ENCODE data around the gene IFITM10.

The IFITM10 gene

GRCh38 chr11:1782831-1783724 is 32.7 kb upstream of the IFITM10 start:
- Histone ChIP-seq H3K9me3 (ENCODE audit: control insufficient read depth, insufficient read depth, low read length) (no peaks in the 10 kb centered on the region), H3K4me1 (ENCODE audit: control insufficient read depth, insufficient read depth, low read length) (no peaks in the 10 kb centered on the region), H3K9ac (ENCODE audit: low read depth, low read length) (no peak overlapping the region), H3K36me3 (ENCODE audit: control insufficient read depth, insufficient read depth, low read length) (no peaks in the 10 kb centered on the region), H3K4me3 (ENCODE audit: low read depth, low read length) (no peak overlapping the region), H3K27me3 (ENCODE audit: control insufficient read depth, insufficient read depth, low read length) (no peaks in the 10 kb centered on the region)

GRCh38 chr11:1782031-1782590 is 31.7 kb upstream of the IFITM10 start:
- Histone ChIP-seq H3K4me3 (ENCODE audit: low read depth, low read length) (no peak overlapping the region), H3K9ac (ENCODE audit: low read depth, low read length) (no peak overlapping the region), H3K27me3 (ENCODE audit: control insufficient read depth, insufficient read depth, low read length) (no peaks in the 10 kb centered on the region), H3K4me1 (ENCODE audit: control insufficient read depth, insufficient read depth, low read length) (no peaks in the 10 kb centered on the region), H3K36me3 (ENCODE audit: control insufficient read depth, insufficient read depth, low read length) (no peaks in the 10 kb centered on the region), H3K9me3 (ENCODE audit: control insufficient read depth, insufficient read depth, low read length) (no peaks in the 10 kb centered on the region)

- Histone ChIP-seq H3K9me3 (ENCODE audit: control insufficient read depth, insufficient read depth, low read length) (no peaks in the 10 kb centered on the region), H3K9ac (ENCODE audit: low read depth, low read length) (no peak overlapping the region), H3K4me3 (ENCODE audit: low read depth, low read length) (no peak overlapping the region), H3K36me3 (ENCODE audit: control insufficient read depth, insufficient read depth, low read length) (no peaks in the 10 kb centered on the region), H3K4me1 (ENCODE audit: control insufficient read depth, insufficient read depth, low read length) (no peaks in the 10 kb centered on the region), H3K27me3 (ENCODE audit: control insufficient read depth, insufficient read depth, low read length) (no peaks in the 10 kb centered on the region)
Measured at GRCh38 chr11:1781593-1781975, 31.2 kb upstream of the IFITM10 start.

GRCh38 chr11:1780700-1781592 is 30.6 kb upstream of the IFITM10 start:
- Histone ChIP-seq H3K4me1 (ENCODE audit: control insufficient read depth, insufficient read depth, low read length) (no peaks in the 10 kb centered on the region), H3K4me3 (ENCODE audit: low read depth, low read length) (no peak overlapping the region), H3K9me3 (ENCODE audit: control insufficient read depth, insufficient read depth, low read length) (no peaks in the 10 kb centered on the region), H3K9ac (ENCODE audit: low read depth, low read length) (no peak overlapping the region), H3K27me3 (ENCODE audit: control insufficient read depth, insufficient read depth, low read length) (no peaks in the 10 kb centered on the region), H3K36me3 (ENCODE audit: control insufficient read depth, insufficient read depth, low read length) (no peaks in the 10 kb centered on the region)

GRCh38 chr11:1779806-1780699 is 29.7 kb upstream of the IFITM10 start:
- Histone ChIP-seq H3K36me3 (ENCODE audit: control insufficient read depth, insufficient read depth, low read length) (no peaks in the 10 kb centered on the region), H3K4me1 (ENCODE audit: control insufficient read depth, insufficient read depth, low read length) (no peaks in the 10 kb centered on the region), H3K27me3 (ENCODE audit: control insufficient read depth, insufficient read depth, low read length) (no peaks in the 10 kb centered on the region), H3K9ac (ENCODE audit: low read depth, low read length) (no peak overlapping the region), H3K4me3 (ENCODE audit: low read depth, low read length) (no peak overlapping the region), H3K9me3 (ENCODE audit: control insufficient read depth, insufficient read depth, low read length) (no peaks in the 10 kb centered on the region)

- Histone ChIP-seq H3K4me1 (ENCODE audit: control insufficient read depth, insufficient read depth, low read length) (no peaks in the 10 kb centered on the region), H3K9ac (ENCODE audit: low read depth, low read length) (no peak overlapping the region), H3K9me3 (ENCODE audit: control insufficient read depth, insufficient read depth, low read length) (no peaks in the 10 kb centered on the region), H3K4me3 (ENCODE audit: low read depth, low read length) (no peak overlapping the region), H3K27me3 (ENCODE audit: control insufficient read depth, insufficient read depth, low read length) (no peaks in the 10 kb centered on the region), H3K36me3 (ENCODE audit: control insufficient read depth, insufficient read depth, low read length) (no peaks in the 10 kb centered on the region)
Measured at GRCh38 chr11:1779034-1779805, 28.8 kb upstream of the IFITM10 start.

GRCh38 chr11:1778141-1778911 is 27.9 kb upstream of the IFITM10 start:
- Histone ChIP-seq H3K4me1 (ENCODE audit: control insufficient read depth, insufficient read depth, low read length) (peaks cover 2% of the 10 kb centered on the region), H3K4me3 (ENCODE audit: low read depth, low read length) (no peak overlapping the region), H3K27me3 (ENCODE audit: control insufficient read depth, insufficient read depth, low read length) (no peaks in the 10 kb centered on the region), H3K9me3 (ENCODE audit: control insufficient read depth, insufficient read depth, low read length) (no peaks in the 10 kb centered on the region), H3K9ac (ENCODE audit: low read depth, low read length) (no peak overlapping the region), H3K36me3 (ENCODE audit: control insufficient read depth, insufficient read depth, low read length) (no peaks in the 10 kb centered on the region)

- Histone ChIP-seq H3K9me3 (ENCODE audit: control insufficient read depth, insufficient read depth, low read length) (no peaks in the 10 kb centered on the region), H3K9ac (ENCODE audit: low read depth, low read length) (no peak overlapping the region), H3K4me3 (ENCODE audit: low read depth, low read length) (no peak overlapping the region), H3K4me1 (ENCODE audit: control insufficient read depth, insufficient read depth, low read length) (peaks cover 4% of the 10 kb centered on the region), H3K36me3 (ENCODE audit: control insufficient read depth, insufficient read depth, low read length) (no peaks in the 10 kb centered on the region), H3K27me3 (ENCODE audit: control insufficient read depth, insufficient read depth, low read length) (no peaks in the 10 kb centered on the region)
Measured at GRCh38 chr11:1777737-1778136, 27.3 kb upstream of the IFITM10 start.

GRCh38 chr11:1776944-1777715 is 26.7 kb upstream of the IFITM10 start:
- no peak overlapping the region for H3K4me3 ChIP-seq (ENCODE audit: low read depth, low read length)
- no peak overlapping the region for H3K9ac ChIP-seq (ENCODE audit: low read depth, low read length)
- no peaks in the 10 kb centered on the region for H3K27me3 ChIP-seq (ENCODE audit: control insufficient read depth, insufficient read depth, low read length)
- no peaks in the 10 kb centered on the region for H3K36me3 ChIP-seq (ENCODE audit: control insufficient read depth, insufficient read depth, low read length)
- H3K4me1 ChIP-seq (ENCODE audit: control insufficient read depth, insufficient read depth, low read length) = peaks cover 5% of the 10 kb centered on the region
- no peaks in the 10 kb centered on the region for H3K9me3 ChIP-seq (ENCODE audit: control insufficient read depth, insufficient read depth, low read length)
